ENCODE results near the gene ELL.

ELL gene

DNA sequence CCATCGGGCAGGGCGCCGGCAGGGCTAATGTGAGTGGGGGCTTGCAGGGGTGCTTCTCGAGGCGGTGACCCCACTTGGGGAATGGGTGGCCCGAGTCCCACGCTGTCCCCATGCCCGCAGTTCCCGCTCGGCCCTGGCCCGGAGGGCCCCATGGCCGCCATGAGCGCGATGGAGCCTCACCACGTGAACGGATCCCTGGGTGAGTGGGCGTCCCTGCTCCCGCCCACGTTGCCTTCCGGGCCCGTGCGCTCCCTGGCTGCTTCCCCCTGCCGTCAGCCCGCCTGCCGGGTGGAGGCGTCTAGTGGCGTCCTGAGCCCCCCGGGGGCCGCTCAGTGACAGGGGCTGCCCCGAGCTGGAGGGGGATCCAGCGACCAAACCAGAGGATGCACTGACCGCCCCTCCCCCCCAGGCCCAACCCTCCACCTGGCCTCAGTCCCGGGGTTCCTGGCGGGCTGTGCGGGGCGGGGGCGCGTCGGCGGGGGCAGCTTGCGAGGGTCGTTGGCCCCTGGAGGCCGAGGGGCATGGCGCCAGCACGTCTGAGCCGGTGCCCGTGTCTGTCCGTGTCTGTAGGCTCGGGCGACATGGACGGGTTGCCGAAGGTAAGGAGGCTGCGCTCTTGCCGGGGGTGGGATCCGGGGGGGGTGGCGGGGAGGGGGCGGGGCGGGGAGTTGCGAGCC is 88.7 kb downstream of the ELL start:
- TF ChIP-seq, protein P1, sequence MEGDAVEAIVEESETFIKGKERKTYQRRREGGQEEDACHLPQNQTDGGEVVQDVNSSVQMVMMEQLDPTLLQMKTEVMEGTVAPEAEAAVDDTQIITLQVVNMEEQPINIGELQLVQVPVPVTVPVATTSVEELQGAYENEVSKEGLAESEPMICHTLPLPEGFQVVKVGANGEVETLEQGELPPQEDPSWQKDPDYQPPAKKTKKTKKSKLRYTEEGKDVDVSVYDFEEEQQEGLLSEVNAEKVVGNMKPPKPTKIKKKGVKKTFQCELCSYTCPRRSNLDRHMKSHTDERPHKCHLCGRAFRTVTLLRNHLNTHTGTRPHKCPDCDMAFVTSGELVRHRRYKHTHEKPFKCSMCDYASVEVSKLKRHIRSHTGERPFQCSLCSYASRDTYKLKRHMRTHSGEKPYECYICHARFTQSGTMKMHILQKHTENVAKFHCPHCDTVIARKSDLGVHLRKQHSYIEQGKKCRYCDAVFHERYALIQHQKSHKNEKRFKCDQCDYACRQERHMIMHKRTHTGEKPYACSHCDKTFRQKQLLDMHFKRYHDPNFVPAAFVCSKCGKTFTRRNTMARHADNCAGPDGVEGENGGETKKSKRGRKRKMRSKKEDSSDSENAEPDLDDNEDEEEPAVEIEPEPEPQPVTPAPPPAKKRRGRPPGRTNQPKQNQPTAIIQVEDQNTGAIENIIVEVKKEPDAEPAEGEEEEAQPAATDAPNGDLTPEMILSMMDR (IDR thresholded peaks at IDR 0.05; ENCODE audit: insufficient read depth, low read length), result no peak
- TF ChIP-seq, protein P2, sequence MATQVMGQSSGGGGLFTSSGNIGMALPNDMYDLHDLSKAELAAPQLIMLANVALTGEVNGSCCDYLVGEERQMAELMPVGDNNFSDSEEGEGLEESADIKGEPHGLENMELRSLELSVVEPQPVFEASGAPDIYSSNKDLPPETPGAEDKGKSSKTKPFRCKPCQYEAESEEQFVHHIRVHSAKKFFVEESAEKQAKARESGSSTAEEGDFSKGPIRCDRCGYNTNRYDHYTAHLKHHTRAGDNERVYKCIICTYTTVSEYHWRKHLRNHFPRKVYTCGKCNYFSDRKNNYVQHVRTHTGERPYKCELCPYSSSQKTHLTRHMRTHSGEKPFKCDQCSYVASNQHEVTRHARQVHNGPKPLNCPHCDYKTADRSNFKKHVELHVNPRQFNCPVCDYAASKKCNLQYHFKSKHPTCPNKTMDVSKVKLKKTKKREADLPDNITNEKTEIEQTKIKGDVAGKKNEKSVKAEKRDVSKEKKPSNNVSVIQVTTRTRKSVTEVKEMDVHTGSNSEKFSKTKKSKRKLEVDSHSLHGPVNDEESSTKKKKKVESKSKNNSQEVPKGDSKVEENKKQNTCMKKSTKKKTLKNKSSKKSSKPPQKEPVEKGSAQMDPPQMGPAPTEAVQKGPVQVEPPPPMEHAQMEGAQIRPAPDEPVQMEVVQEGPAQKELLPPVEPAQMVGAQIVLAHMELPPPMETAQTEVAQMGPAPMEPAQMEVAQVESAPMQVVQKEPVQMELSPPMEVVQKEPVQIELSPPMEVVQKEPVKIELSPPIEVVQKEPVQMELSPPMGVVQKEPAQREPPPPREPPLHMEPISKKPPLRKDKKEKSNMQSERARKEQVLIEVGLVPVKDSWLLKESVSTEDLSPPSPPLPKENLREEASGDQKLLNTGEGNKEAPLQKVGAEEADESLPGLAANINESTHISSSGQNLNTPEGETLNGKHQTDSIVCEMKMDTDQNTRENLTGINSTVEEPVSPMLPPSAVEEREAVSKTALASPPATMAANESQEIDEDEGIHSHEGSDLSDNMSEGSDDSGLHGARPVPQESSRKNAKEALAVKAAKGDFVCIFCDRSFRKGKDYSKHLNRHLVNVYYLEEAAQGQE (IDR thresholded peaks at IDR 0.05; ENCODE audit: insufficient replicate concordance, low read depth), result no peak
- no peak for TF ChIP-seq GABPA (IDR thresholded peaks at IDR 0.05; ENCODE audit: low read depth)
- no peak for TF ChIP-seq POLR2AphosphoS5 (IDR thresholded peaks at IDR 0.05; ENCODE audit: low read depth)
- TF ChIP-seq SPI1 (IDR thresholded peaks at IDR 0.05; ENCODE audit: borderline replicate concordance, low read depth), result no peak
- no peak overlapping the region for H3K4me3 ChIP-seq (replicated peaks; ENCODE audit: insufficient read depth, low read length)
- H3K27ac ChIP-seq (replicated peaks), result no peak overlapping the region
- DNase-seq (ENCODE audit: low read depth in 1 of 2, low spot score in 1 of 2), result no peak
- H3K27me3 ChIP-seq (ENCODE audit: insufficient read depth, poor library complexity, severe bottlenecking), result peaks cover 4% of the 10 kb centered on the region

DNA sequence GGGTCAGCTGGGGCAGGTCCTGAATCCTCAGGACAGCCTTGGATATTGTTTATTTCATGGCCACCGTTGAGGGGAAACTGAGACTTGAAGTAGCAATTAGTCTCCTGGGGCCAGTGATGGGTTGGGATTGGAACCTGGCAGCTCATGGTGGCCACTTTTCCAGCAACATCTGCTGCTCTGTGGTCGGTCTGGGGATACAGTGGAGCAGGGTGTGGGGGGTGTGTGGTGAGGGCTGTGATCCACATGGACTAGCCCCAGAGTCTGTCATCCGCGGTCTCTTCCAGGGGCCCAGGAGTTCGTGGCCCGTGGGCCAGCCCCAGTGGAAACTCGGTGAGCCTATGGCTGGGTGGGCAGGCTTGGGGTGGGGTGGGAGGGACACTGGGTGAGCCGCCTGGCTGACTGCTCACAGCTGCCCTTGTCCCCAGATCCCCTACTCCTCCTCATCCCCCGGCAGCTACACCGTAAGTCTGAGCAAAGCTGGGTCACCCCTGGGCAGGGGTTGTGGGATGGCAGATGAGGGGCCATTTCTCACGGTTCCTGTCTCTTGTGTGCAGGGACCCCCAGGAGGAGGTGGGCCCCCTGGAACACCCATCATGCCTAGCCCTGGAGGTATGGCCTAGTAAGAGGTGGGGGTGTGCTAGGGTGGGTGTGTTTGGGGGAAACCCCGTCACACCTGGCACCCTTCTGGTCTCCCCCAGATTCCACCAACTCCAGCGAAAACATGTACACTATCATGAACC is 89.4 kb downstream of the ELL start:
- no peak for DNase-seq (ENCODE audit: low read depth in 1 of 2, low spot score in 1 of 2)
- Histone ChIP-seq H3K27me3 (ENCODE audit: insufficient read depth, poor library complexity, severe bottlenecking) (no peaks in the 10 kb centered on the region), H3K27ac (replicated peaks) (no peak overlapping the region), H3K4me3 (replicated peaks; ENCODE audit: insufficient read depth, low read length) (no peak overlapping the region)
- TF ChIP-seq POLR2AphosphoS5 (IDR thresholded peaks at IDR 0.05; ENCODE audit: low read depth) (no peak), SPI1 (IDR thresholded peaks at IDR 0.05; ENCODE audit: borderline replicate concordance, low read depth) (no peak), GABPA (IDR thresholded peaks at IDR 0.05; ENCODE audit: low read depth) (no peak)
- TF ChIP-seq, protein P1 (IDR thresholded peaks at IDR 0.05; ENCODE audit: insufficient read depth, low read length), result no peak
- TF ChIP-seq, protein P2 (IDR thresholded peaks at IDR 0.05; ENCODE audit: insufficient replicate concordance, low read depth), result no peak

DNA sequence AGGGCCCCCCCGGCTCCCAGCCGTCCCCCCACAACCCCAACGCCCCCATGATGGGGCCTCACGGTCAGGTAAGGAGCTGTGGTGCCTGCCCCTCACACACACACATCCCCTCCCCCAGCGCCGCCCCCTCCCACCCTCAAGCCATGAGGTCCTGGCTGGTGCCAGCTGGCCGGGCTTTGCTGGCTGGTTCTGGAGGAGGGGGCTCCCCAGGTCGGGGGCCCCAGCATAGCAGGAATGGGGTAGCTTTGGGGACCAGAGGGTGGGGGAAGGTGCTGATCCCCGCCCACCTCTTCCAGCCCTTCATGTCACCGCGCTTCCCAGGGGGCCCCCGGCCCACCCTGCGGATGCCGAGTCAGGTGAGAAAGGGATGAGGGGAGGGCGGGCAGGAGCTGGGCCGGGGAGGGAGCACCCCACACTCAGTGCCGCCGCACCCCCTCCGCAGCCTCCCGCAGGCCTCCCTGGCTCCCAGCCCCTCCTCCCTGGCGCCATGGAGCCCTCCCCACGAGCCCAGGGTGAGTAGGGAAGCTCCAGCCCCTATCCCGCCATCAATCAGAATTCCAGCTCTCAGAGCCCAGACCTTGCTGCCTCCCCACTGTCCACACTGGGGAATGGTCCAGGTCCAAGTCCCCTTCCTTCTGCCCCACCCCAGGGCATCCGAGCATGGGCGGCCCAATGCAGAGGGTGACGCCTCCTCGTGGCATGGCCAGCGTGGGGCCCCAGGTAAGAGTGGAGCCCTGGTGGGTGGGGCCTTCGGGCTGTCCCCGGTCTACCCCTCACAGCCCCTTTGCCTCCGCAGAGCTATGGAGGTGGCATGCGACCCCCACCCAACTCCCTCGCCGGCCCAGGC is 90.3 kb downstream of the ELL start:
- DNase-seq (ENCODE audit: low read depth in 1 of 2, low spot score in 1 of 2), result no peak
- Histone ChIP-seq H3K4me3 (replicated peaks; ENCODE audit: insufficient read depth, low read length) (no peak overlapping the region), H3K27ac (replicated peaks) (no peak overlapping the region), H3K27me3 (ENCODE audit: insufficient read depth, poor library complexity, severe bottlenecking) (no peaks in the 10 kb centered on the region)
- TF ChIP-seq GABPA (IDR thresholded peaks at IDR 0.05; ENCODE audit: low read depth) (no peak), POLR2AphosphoS5 (IDR thresholded peaks at IDR 0.05; ENCODE audit: low read depth) (no peak), SPI1 (IDR thresholded peaks at IDR 0.05; ENCODE audit: borderline replicate concordance, low read depth) (no peak)
- TF ChIP-seq, protein P2 (IDR thresholded peaks at IDR 0.05; ENCODE audit: insufficient replicate concordance, low read depth), result no peak
- TF ChIP-seq, protein P1 (IDR thresholded peaks at IDR 0.05; ENCODE audit: insufficient read depth, low read length), result no peak

Measured in HL-60 (cell line).